Astrocyte (in vitro differentiated cells and primary cell): ENCODE measurements around the gene CALCR. TPM values are rescaled to one million over a fixed set of nuclear protein-coding genes. Genes with fewer than 3 reads are reported as not detected.

Experiments used
- DNase-seq: peaks from one replicate; pipeline ENCODE4 v3.0.0-alpha.2; 2010; ENCODE audit warnings: low read depth
- FAIRE-seq: peaks from 2 replicates; lab custom pipeline; 2011; peaks lifted over from hg19 to GRCh38; lab: Jason Lieb, UNC
- H2AFZ ChIP-seq: 2 replicates; pipeline ENCODE4 v1.6.0; 2012; ENCODE audit warnings: low read depth, low read length, inconsistent platforms
- H3K27ac ChIP-seq: 2 replicates; pipeline ENCODE4 v1.5.1; 2011; ENCODE audit warnings: low read depth, low read length, inconsistent platforms
- H3K27me3 ChIP-seq: 2 replicates; pipeline ENCODE4 v1.6.0; 2011; ENCODE audit warnings: low read length, inconsistent platforms; ENCODE audit not compliant: insufficient read depth
- H3K36me3 ChIP-seq: 2 replicates; pipeline ENCODE4 v1.5.1; 2011; ENCODE audit warnings: low read length, inconsistent platforms; ENCODE audit not compliant: insufficient read depth
- H3K4me1 ChIP-seq: 2 replicates; pipeline ENCODE4 v1.5.1; 2011; ENCODE audit warnings: low read length, inconsistent platforms; ENCODE audit not compliant: insufficient read depth
- H3K4me2 ChIP-seq: 2 replicates; pipeline ENCODE4 v1.6.0; 2012; ENCODE audit warnings: low read length, inconsistent platforms
- H3K4me3 ChIP-seq: 2 replicates; pipeline ENCODE4 v1.5.1; 2011; ENCODE audit warnings: low read depth, mild to moderate bottlenecking, low read length, inconsistent platforms; ENCODE audit not compliant: insufficient read depth
- H3K79me2 ChIP-seq: 2 replicates; pipeline ENCODE4 v1.6.0; 2012; ENCODE audit warnings: mild to moderate bottlenecking, low read length, inconsistent platforms; ENCODE audit not compliant: insufficient read depth
- H3K9ac ChIP-seq: 2 replicates; pipeline ENCODE4 v1.6.0; 2012; ENCODE audit warnings: mild to moderate bottlenecking, low read length, inconsistent platforms
- H3K9me3 ChIP-seq: 2 replicates; pipeline ENCODE4 v1.5.1; 2012; ENCODE audit warnings: low read depth, mild to moderate bottlenecking, low read length, inconsistent platforms; ENCODE audit not compliant: insufficient read depth
- H4K20me1 ChIP-seq: 2 replicates; pipeline ENCODE4 v1.6.0; 2012; ENCODE audit warnings: low read length, inconsistent platforms; ENCODE audit not compliant: insufficient read depth
- H3K27ac Mint-ChIP-seq: one replicate; pipeline ENCODE4 v1.8.0; 2021; ENCODE audit warnings: mild to moderate bottlenecking, mixed read lengths; ENCODE audit not compliant: unreplicated experiment
- H3K27me3 Mint-ChIP-seq: one replicate; pipeline ENCODE4 v1.8.0; 2021; ENCODE audit warnings: low read depth, mixed read lengths; ENCODE audit not compliant: unreplicated experiment
- H3K36me3 Mint-ChIP-seq: one replicate; pipeline ENCODE4 v1.8.0; 2021; ENCODE audit warnings: low read depth, mixed read lengths; ENCODE audit not compliant: unreplicated experiment
- H3K4me1 Mint-ChIP-seq: one replicate; pipeline ENCODE4 v1.8.0; 2021; ENCODE audit warnings: low read depth, mixed read lengths; ENCODE audit not compliant: unreplicated experiment
- H3K4me3 Mint-ChIP-seq: one replicate; pipeline ENCODE4 v1.8.0; 2021; ENCODE audit warnings: mild to moderate bottlenecking, moderate library complexity, mixed read lengths; ENCODE audit not compliant: unreplicated experiment
- H3K9me3 Mint-ChIP-seq: one replicate; pipeline ENCODE4 v1.8.0; 2021; ENCODE audit warnings: mild to moderate bottlenecking, mixed read lengths; ENCODE audit not compliant: unreplicated experiment
- CTCF ChIP-seq: IDR thresholded peaks from 2 replicates; pipeline ENCODE4 v1.5.1; 2011; ENCODE audit warnings: low read depth, mild to moderate bottlenecking, inconsistent platforms, low read length, moderate library complexity; ENCODE audit not compliant: insufficient read depth
- EZH2 ChIP-seq: IDR thresholded peaks from 2 replicates; pipeline ENCODE4 v1.6.1; 2012; ENCODE audit warnings: mild to moderate bottlenecking, low read length, inconsistent platforms; ENCODE audit not compliant: insufficient read depth
- total RNA-seq: library from RNA; stranded (reverse); gene quantifications from 2 replicates; pipeline ENCODE4 v1.2.1, GENCODE V29; 2021

Gene CALCR
- total RNA-seq, 1 donor from 2014 or later: 5.4 TPM

- Mint-ChIP-seq H3K36me3 (no peaks in the 10 kb centered on the region), H3K4me3 (no peak overlapping the region), H3K9me3 (no peaks in the 10 kb centered on the region), H3K27me3 (no peaks in the 10 kb centered on the region), H3K27ac (no peak overlapping the region), H3K4me1 (no peaks in the 10 kb centered on the region)
- FAIRE-seq: no peak
- Histone ChIP-seq H3K9me3 (no peaks in the 10 kb centered on the region), H3K79me2 (no peaks in the 10 kb centered on the region), H3K4me3 (no peak overlapping the region), H3K9ac (no peak overlapping the region), H3K27ac (no peak overlapping the region), H2AFZ (no peak overlapping the region), H3K4me1 (no peaks in the 10 kb centered on the region), H3K27me3 (no peaks in the 10 kb centered on the region), H3K4me2 (no peak overlapping the region), H4K20me1 (no peaks in the 10 kb centered on the region), H3K36me3 (no peaks in the 10 kb centered on the region)
- TF ChIP-seq CTCF (no peak), EZH2 (no peak)
- DNase-seq: no peak
Observed at GRCh38 chr7:93476491-93477344, 97.8 kb downstream of the CALCR start.

GRCh38 chr7:93475811-93476210 is 98.7 kb downstream of the CALCR start:
- TF ChIP-seq EZH2: no peak
- TF ChIP-seq CTCF: no peak
- Histone ChIP-seq H4K20me1 (no peaks in the 10 kb centered on the region), H3K9me3 (no peaks in the 10 kb centered on the region), H3K4me1 (no peaks in the 10 kb centered on the region), H2AFZ (no peak overlapping the region), H3K4me2 (no peak overlapping the region), H3K4me3 (no peak overlapping the region), H3K36me3 (no peaks in the 10 kb centered on the region), H3K9ac (no peak overlapping the region), H3K27ac (no peak overlapping the region), H3K79me2 (no peaks in the 10 kb centered on the region), H3K27me3 (no peaks in the 10 kb centered on the region)
- no peaks in the 10 kb centered on the region for H3K9me3 Mint-ChIP-seq
- no peak for FAIRE-seq
- H3K27me3 Mint-ChIP-seq: no peaks in the 10 kb centered on the region
- H3K4me3 Mint-ChIP-seq: no peak overlapping the region
- H3K36me3 Mint-ChIP-seq: no peaks in the 10 kb centered on the region
- no peak for DNase-seq
- H3K27ac Mint-ChIP-seq: no peak overlapping the region
- no peaks in the 10 kb centered on the region for H3K4me1 Mint-ChIP-seq

GRCh38 chr7:93471456-93471855 is 103.1 kb downstream of the CALCR start:
- H3K4me3 ChIP-seq: no peak overlapping the region
- FAIRE-seq (no peak), DNase-seq (no peak)
- H3K79me2 ChIP-seq: no peaks in the 10 kb centered on the region
- H3K36me3 Mint-ChIP-seq: no peaks in the 10 kb centered on the region
- no peak overlapping the region for H3K9ac ChIP-seq
- no peak overlapping the region for H3K4me3 Mint-ChIP-seq
- no peak overlapping the region for H2AFZ ChIP-seq
- H3K27me3 ChIP-seq: no peaks in the 10 kb centered on the region
- H3K27ac ChIP-seq: no peak overlapping the region
- no peaks in the 10 kb centered on the region for H3K36me3 ChIP-seq
- TF ChIP-seq EZH2 (no peak), CTCF (no peak)
- no peak overlapping the region for H3K4me2 ChIP-seq
- no peaks in the 10 kb centered on the region for H3K4me1 Mint-ChIP-seq
- no peaks in the 10 kb centered on the region for H4K20me1 ChIP-seq
- no peak overlapping the region for H3K27ac Mint-ChIP-seq
- no peaks in the 10 kb centered on the region for H3K9me3 ChIP-seq
- no peaks in the 10 kb centered on the region for H3K9me3 Mint-ChIP-seq
- no peaks in the 10 kb centered on the region for H3K27me3 Mint-ChIP-seq
- no peaks in the 10 kb centered on the region for H3K4me1 ChIP-seq
